Measurements from ENCODE around the gene SERGEF.

DNA sequence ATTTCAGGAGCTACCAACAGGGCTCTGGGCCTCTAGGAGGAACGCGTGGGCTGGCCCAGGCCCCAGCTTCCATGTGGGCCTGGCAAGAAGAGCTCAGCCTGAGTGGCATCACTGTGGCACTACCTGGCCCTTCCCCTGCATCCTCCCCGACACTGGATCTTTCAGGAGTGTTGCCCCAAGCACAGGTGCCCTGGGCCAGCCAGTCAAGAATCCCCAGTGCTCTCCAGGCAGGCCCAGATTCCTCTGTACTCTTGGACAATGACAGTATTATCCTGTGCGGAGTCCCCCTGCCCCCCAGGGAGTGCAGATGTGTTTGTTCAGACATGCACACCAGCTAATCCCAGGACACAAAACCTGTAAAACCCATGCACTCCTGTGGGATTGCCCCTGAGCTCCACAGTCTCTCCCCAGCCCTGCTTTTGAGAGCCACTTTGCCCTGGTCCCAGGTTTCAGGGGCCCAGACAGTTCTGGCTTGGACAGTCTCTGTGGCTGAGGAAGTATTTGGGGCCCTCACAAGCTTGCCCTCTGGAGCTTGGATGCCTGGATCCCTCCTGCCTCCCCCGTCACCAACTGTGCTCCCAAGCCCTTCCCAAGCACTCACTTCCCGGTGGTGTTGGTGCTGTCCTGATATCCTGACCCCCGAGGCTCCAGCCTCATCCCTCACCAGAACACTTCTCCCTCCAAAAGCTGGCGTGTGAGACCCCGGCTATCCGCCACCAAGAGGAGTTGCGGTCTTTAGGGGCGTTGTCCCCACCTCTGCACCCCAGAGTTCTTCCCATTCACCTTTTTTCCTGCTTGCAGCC lies 238.4 kb downstream of the SERGEF start:
- TF ChIP-seq CTCF (IDR thresholded peaks at IDR 0.05 in 4 of 5, conservative IDR thresholded peaks at IDR 0.05 in 1 of 5) (no peak), POLR2A (IDR thresholded peaks at IDR 0.05) (no peak)
